ENCODE results near the gene SIRT3. TPM values are rescaled to one million over a fixed set of nuclear protein-coding genes. Genes with fewer than 3 reads are reported as not detected.

Gene SIRT3
- total and polyA plus RNA-seq, 2 of the 4 experiments (the other 2 are of a cell fraction), result 5.4 to 18.6 TPM

GRCh38 chr11:215581-216037, 20.5 kb downstream of the SIRT3 start:
- Histone ChIP-seq H3K4ac (ENCODE audit: low read depth, low read length) (no peak overlapping the region), H2AFZ (replicated peaks; ENCODE audit: low read length, poor library complexity) (no peak overlapping the region), H3K4me1 (ENCODE audit: control insufficient read depth, insufficient read depth, low read length) (peaks cover 12% of the 10 kb centered on the region), H3K4me2 (ENCODE audit: low read depth, low read length) (no peak overlapping the region), H3K9me1 (ENCODE audit: insufficient read depth, low read length) (peaks cover 16% of the 10 kb centered on the region), H2BK120ac (ENCODE audit: low read depth, low read length) (no peak overlapping the region), H3K79me1 (ENCODE audit: low read depth in 1 of 2, low read length in 2 of 2) (peaks cover 21 to 46% of the 10 kb centered on the region in 2 experiments), H2BK20ac (ENCODE audit: low read depth, low read length) (no peak overlapping the region), H3K14ac (replicated peaks; ENCODE audit: low read depth, low read length) (no peak overlapping the region), H3K9ac (ENCODE audit: low read depth, low read length) (no peak overlapping the region), H2BK15ac (ENCODE audit: low read depth, low read length) (no peak overlapping the region), H3K27me3 (ENCODE audit: control insufficient read depth, insufficient read depth, low read length) (no peaks in the 10 kb centered on the region), H3K9me3 (ENCODE audit: control insufficient read depth, insufficient read depth, low read length) (no peaks in the 10 kb centered on the region), H3K23ac (ENCODE audit: low read depth, low read length) (no peak overlapping the region), H2AK9ac (replicated peaks; ENCODE audit: low read depth, low read length, poor library complexity) (peak overlapping the region; percentile 48), H3K18ac (ENCODE audit: low read depth, low read length) (no peak overlapping the region), H4K8ac (ENCODE audit: low read depth in 2 of 2, low read length in 2 of 2) (no peak overlapping the region), H2AK5ac (ENCODE audit: low read depth, low read length) (no peak overlapping the region), H3K36me3 (ENCODE audit: control insufficient read depth, insufficient read depth, low read length) (peaks cover 61% of the 10 kb centered on the region), H4K20me1 (ENCODE audit: insufficient read depth, low read length) (peaks cover 41% of the 10 kb centered on the region), H4K91ac (ENCODE audit: insufficient read depth, low read depth, low read length) (no peak overlapping the region), H3K56ac (ENCODE audit: extremely low read depth, insufficient read depth, low read length) (no peak overlapping the region), H2BK5ac (ENCODE audit: low read depth, low read length, poor library complexity, severe bottlenecking) (no peak overlapping the region), H3K27ac (ENCODE audit: insufficient read depth, low read length) (no peak overlapping the region), H4K5ac (ENCODE audit: low read depth, low read length) (no peak overlapping the region; the same call in 1 of the 2 replicates), H3K4me3 (ENCODE audit: insufficient read depth, low read depth, low read length) (no peak overlapping the region)
- in situ Hi-C loops (cut with MboI; ENCODE audit: low sequenced_read_pairs), result no loop called here
- intact Hi-C loops (cut with micrococcal nuclease), result no loop called here
- no CpG with 5 or more reads among the region's 4 CpGs for WGBS, 2 experiments (ENCODE audit: extremely low coverage in 2 of 2, insufficient read length in 1 of 2)
- no peak for TF ChIP-seq USF2 (IDR thresholded peaks at IDR 0.05; ENCODE audit: low read depth, low read length)
- no peak for TF ChIP-seq MAZ (IDR thresholded peaks at IDR 0.05; ENCODE audit: borderline replicate concordance, low read depth, low read length)
- TF ChIP-seq SMC3 (IDR thresholded peaks at IDR 0.05; ENCODE audit: low read depth, low read length), result no peak
- no peak for TF ChIP-seq CTCF (conservative IDR thresholded peaks at IDR 0.05; ENCODE audit: low read depth, low read length)
- TF ChIP-seq FOS (IDR thresholded peaks at IDR 0.05; ENCODE audit: low read depth, low read length), result no peak
- no peak for TF ChIP-seq ELK1 (IDR thresholded peaks at IDR 0.05; ENCODE audit: borderline replicate concordance, low read depth, low read length)
- TF ChIP-seq CHD1 (IDR thresholded peaks at IDR 0.05; ENCODE audit: low read depth, low read length), result no peak
- no peak for TF ChIP-seq MXI1 (IDR thresholded peaks at IDR 0.05; ENCODE audit: borderline replicate concordance, low read depth, low read length)
- TF ChIP-seq POLR2A (IDR thresholded peaks at IDR 0.05; ENCODE audit: low read depth, low read length), result 0 out of 2 replicates have a peak, but pooled peaks have one; percentile 31
- TF ChIP-seq NFE2L2 (IDR thresholded peaks at IDR 0.05; ENCODE audit: low read depth, low read length), result no peak
- no peak for TF ChIP-seq MAFK (IDR thresholded peaks at IDR 0.05; ENCODE audit: low read depth, low read length)
- peak; percentile 36; the same call in 1 of the 2 replicates for TF ChIP-seq CEBPB (IDR thresholded peaks at IDR 0.05; ENCODE audit: low read depth, low read length)
- TF ChIP-seq RFX5 (IDR thresholded peaks at IDR 0.05; ENCODE audit: low read depth, low read length), result no peak
- no peak for TF ChIP-seq RCOR1 (IDR thresholded peaks at IDR 0.05; ENCODE audit: insufficient replicate concordance, low read length)
- TF ChIP-seq BHLHE40 (IDR thresholded peaks at IDR 0.05; ENCODE audit: low read depth, low read length), result no peak
- no TSS peak for BruUV-seq (replicated peaks)
- no peak for DNase-seq
- ATAC-seq (ENCODE audit: low read depth), result peak; percentile 18; the same call in 1 of the 2 replicates
- POLR2A ChIA-PET (ENCODE audit: unreplicated experiment), result interaction anchor here (1.0 kb wide), 1 partner anchor 12 kb away, joined by 3 read pairs; no protein-coding TSS in a partner anchor
- dilution Hi-C loops (cut with HindIII; ENCODE audit: low sequenced_read_pairs, unreplicated experiment), result no loop called here
- CTCF ChIA-PET, result interaction anchor here (0.7 to 1.0 kb wide), 2 partner anchors 9 to 12 kb away, joined by 3 read pairs; no protein-coding TSS in a partner anchor

Data from IMR-90 (cell line).